ENCODE results near the gene SIGLEC1.

Gene SIGLEC1

DNA sequence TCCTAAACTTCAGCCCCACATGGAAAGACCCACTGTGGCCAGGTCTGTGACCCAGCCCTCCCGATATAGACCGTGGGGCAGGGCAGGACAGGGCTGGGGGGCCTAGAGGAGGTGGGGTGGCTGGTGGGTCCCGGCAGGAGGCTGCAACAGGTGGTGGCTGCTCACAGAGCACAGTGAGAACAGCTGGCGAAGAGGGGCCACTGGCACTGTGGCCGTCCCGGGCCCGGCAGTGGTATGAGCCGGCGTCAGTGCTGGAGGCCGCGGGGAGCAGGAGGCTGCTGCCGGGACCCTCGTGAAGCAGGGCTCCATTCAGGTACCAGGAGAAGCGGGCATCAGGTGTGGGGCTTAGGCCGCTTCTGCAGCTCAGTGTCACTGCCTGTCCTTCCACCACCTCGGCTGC lies 13.4 kb downstream of the SIGLEC1 start:
- ChIA-PET POLR2A (no interaction called here), CTCF (interaction anchor here (3.4 to 8.9 kb wide), 2 partner anchors 11 to 22 kb away, joined by 13 to 64 read pairs; no protein-coding TSS in a partner anchor)
- no peak for DNase-seq (ENCODE audit: extremely low spot score)
- TF ChIP-seq, protein P1, sequence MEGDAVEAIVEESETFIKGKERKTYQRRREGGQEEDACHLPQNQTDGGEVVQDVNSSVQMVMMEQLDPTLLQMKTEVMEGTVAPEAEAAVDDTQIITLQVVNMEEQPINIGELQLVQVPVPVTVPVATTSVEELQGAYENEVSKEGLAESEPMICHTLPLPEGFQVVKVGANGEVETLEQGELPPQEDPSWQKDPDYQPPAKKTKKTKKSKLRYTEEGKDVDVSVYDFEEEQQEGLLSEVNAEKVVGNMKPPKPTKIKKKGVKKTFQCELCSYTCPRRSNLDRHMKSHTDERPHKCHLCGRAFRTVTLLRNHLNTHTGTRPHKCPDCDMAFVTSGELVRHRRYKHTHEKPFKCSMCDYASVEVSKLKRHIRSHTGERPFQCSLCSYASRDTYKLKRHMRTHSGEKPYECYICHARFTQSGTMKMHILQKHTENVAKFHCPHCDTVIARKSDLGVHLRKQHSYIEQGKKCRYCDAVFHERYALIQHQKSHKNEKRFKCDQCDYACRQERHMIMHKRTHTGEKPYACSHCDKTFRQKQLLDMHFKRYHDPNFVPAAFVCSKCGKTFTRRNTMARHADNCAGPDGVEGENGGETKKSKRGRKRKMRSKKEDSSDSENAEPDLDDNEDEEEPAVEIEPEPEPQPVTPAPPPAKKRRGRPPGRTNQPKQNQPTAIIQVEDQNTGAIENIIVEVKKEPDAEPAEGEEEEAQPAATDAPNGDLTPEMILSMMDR (IDR thresholded peaks at IDR 0.05; ENCODE audit: control extremely low read depth, extremely low read depth, low read depth, missing control alignments), result no peak

DNA sequence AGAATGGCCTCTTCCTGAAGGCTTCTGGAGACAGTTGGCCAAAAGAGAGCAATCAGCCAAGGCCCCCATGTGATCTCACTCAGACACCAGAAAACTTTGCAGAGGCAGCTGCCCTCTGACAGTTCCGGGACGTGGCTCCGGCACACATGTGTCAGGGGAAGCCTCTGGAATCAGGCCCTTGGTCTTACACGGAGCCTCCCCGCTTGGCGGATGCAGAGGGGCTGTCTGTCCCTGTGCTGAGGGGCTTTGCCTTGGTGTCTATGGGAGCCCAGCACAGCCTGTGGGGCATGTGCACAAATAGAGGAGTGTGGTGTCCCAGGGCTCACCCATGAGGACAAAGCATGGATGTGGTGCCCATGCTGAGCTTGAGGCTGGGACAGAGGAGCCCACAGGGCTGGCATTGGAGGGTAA lies 13.8 kb downstream of the SIGLEC1 start:
- CTCF ChIA-PET, result interaction anchor here (3.4 to 8.9 kb wide), 2 partner anchors 12 to 22 kb away, joined by 13 to 64 read pairs; no protein-coding TSS in a partner anchor
- POLR2A ChIA-PET, result no interaction called here

DNA sequence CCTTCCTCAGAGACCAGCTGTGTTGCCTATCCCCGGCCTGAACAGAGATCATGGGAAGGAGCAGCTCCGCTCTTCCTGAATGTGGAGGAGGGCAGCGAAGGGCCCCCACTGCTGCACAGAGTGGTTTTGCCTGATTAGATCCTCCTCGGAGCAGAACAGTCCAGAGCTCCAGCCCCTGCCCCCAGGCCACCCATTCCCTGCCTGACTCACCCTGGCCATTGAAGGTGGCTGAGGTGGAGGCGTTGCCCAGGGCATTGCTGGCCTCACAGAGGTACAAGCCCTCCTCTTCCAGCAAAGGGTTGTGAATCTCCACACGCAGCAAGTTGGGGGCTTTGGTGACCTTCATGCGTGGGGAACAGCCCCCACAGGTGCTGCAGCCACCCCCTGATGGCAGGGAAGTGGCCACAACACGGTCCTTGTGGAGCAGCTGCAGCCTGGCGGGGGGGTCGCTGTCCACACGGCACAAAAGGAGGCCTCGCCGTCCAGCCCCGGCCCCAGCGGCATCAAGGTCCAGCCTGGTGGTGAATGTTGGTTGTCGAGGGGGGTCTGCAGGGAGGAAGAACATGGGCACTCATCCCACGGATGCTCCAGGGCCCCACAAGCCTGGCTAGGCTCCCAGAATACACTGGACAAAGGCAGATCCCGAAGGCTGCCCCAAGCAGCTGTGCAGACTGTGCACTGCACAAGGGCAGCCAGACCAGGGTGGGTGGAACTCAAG lies 14.7 kb downstream of the SIGLEC1 start:
- TF ChIP-seq, protein P1 (IDR thresholded peaks at IDR 0.05; ENCODE audit: control extremely low read depth, extremely low read depth, low read depth, missing control alignments), result no peak
- DNase-seq (ENCODE audit: extremely low spot score), result no peak
- CTCF ChIA-PET, result interaction anchor here (0.9 to 8.9 kb wide), 3 partner anchors 10 to 21 kb away, joined by 3 to 64 read pairs (median 13); no protein-coding TSS in a partner anchor
- POLR2A ChIA-PET, result interaction anchor here (0.5 kb wide), 1 partner anchor 148 kb away, joined by 3 read pairs; no protein-coding TSS in a partner anchor

More for the DNA sequence above, 13.8 kb downstream of the SIGLEC1 start:
- no peak for DNase-seq (ENCODE audit: extremely low spot score)
- TF ChIP-seq, protein P1 (IDR thresholded peaks at IDR 0.05; ENCODE audit: control extremely low read depth, extremely low read depth, low read depth, missing control alignments), result no peak

DNA sequence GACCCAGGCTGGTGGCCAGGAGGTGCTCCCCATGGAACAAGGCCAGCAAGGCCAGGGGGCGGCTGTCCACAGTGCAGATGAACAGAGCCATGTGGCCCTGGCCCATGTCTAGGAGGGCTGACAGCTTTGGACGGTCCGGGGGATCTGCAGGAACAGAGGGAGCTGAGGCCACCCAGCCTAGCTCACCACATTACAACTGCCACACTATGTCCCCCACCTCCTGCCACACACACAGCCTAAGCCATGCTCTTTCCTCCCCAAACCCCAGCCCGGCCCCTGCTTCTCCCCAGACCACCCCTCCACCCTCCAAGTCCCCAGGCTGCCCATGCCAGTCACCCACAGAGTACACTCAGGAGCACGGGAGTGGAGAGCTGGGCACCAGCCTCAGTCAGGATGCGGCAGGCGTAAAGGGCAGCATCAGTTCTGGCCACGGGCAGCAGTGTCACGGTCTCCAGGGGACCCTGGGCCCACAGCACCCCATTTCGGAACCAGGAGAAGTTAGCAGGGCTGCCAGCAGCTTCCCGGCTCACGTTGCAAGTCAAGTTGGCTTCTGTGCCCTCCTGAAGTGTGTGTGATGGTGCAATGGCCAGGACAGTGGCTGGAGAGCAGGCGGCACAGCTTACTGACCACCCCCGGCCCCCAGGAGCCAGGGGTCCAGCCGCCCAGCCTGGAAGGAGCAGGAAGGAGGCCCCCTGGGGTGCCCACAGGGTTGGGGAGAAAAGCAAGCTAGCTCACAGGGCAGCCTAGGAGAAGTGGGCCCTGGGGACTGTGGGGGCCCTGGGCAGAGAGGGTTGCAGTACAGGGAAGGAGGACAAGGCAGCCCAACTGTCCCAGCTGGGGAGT lies 15.4 kb downstream of the SIGLEC1 start:
- TF ChIP-seq, protein P1 (IDR thresholded peaks at IDR 0.05; ENCODE audit: control extremely low read depth, extremely low read depth, low read depth, missing control alignments), result no peak
- POLR2A ChIA-PET, result interaction anchor here (0.5 kb wide), 1 partner anchor 148 kb away, joined by 3 read pairs; no protein-coding TSS in a partner anchor

DNA sequence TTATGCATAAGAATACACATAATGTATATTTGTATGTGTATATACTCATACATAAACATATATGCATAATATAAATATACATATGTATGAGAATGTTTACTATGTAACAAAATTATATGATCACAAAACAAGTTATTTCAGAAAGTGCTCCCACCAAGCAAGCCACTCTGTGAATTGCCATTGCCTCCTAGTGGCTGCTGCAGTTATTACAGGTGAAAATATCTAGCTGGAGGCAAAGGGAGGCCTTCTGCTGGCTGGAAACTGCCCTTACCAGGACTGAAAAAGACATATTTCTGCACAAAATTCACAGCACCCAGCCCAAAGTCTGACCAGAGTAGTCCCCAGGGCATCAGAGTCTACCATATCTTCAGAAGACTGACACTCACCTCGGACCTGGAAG lies 16.2 kb downstream of the SIGLEC1 start:
- no peak for DNase-seq (ENCODE audit: extremely low spot score)
- ChIA-PET CTCF (interaction anchor here (1.1 to 8.9 kb wide), 3 partner anchors 14 to 39 kb away, joined by 4 to 64 read pairs (median 13); no protein-coding TSS in a partner anchor), POLR2A (no interaction called here)
- TF ChIP-seq, protein P1 (IDR thresholded peaks at IDR 0.05; ENCODE audit: control extremely low read depth, extremely low read depth, low read depth, missing control alignments), result peak; percentile 17

More for the DNA sequence above, 15.4 kb downstream of the SIGLEC1 start:
- CTCF ChIA-PET, result interaction anchor here (0.9 to 8.9 kb wide), 4 partner anchors 11 to 39 kb away, joined by 3 to 64 read pairs (median 8); no protein-coding TSS in a partner anchor
- no peak for DNase-seq (ENCODE audit: extremely low spot score)

DNA sequence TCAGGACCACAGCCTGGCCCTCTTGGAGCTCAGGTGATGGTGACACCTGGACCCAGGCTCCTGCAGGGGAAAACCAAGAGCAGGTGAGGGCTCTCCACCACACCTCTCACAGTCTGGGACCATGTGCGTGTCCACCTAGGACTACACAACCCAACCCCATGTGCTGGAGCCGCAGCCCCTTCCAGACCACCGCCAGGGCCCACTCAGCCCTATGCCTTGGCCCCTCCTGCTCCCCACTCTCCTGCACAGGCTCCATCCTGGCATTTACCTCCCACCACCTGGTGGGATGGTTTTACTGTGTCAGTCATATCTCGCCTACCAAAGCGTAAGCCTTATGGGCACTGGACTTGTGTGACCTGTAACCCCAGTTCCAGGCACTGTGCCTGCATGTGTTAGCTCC lies 17.5 kb downstream of the SIGLEC1 start:
- ChIA-PET POLR2A (no interaction called here), CTCF (interaction anchor here (0.8 to 8.9 kb wide), 4 partner anchors 9 to 18 kb away, joined by 5 to 64 read pairs (median 6); no protein-coding TSS in a partner anchor)
- TF ChIP-seq, protein P1 (IDR thresholded peaks at IDR 0.05; ENCODE audit: control extremely low read depth, extremely low read depth, low read depth, missing control alignments), result no peak
- DNase-seq (ENCODE audit: extremely low spot score), result no peak
